ENCODE data around the gene ATPAF2.

DNA sequence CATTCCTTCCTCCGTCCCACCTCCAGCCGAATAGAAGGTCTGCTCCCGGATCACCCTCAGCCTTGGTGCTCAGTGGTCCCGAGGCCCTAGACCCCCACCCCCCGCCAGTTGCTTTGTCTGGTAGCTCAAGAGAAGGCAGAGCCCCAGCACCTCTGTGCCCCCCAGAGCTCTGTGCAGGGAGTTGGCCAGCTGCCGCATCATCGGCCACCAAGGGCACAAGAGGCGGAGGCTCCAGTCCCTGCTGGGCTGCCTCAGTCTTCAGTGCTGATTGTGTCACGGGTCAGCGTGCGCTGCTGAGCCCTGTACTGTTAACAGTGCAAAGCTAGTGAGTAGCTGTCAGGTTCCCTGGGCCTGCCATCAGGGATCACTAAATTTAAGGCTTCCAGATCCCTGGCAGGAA lies 26.6 kb upstream of the ATPAF2 start:
- TF ChIP-seq, protein P1, sequence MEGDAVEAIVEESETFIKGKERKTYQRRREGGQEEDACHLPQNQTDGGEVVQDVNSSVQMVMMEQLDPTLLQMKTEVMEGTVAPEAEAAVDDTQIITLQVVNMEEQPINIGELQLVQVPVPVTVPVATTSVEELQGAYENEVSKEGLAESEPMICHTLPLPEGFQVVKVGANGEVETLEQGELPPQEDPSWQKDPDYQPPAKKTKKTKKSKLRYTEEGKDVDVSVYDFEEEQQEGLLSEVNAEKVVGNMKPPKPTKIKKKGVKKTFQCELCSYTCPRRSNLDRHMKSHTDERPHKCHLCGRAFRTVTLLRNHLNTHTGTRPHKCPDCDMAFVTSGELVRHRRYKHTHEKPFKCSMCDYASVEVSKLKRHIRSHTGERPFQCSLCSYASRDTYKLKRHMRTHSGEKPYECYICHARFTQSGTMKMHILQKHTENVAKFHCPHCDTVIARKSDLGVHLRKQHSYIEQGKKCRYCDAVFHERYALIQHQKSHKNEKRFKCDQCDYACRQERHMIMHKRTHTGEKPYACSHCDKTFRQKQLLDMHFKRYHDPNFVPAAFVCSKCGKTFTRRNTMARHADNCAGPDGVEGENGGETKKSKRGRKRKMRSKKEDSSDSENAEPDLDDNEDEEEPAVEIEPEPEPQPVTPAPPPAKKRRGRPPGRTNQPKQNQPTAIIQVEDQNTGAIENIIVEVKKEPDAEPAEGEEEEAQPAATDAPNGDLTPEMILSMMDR (IDR thresholded peaks at IDR 0.05; ENCODE audit: low read depth, low read length, poor library complexity, severe bottlenecking) = no peak
- TF ChIP-seq EZH2phosphoT487 (IDR thresholded peaks at IDR 0.05; ENCODE audit: borderline replicate concordance, low read length) = no peak
